Measurements from ENCODE around the gene RPS6KA2. TPM values are rescaled to one million over a fixed set of nuclear protein-coding genes. Genes with fewer than 3 reads are reported as not detected.

The RPS6KA2 gene
- total RNA-seq, 3 donors from 2014 or later (not counting 1 experiment from before 2014, with no cell fraction given) = 2.8 to 4.5 (median 2.9) TPM

DNA sequence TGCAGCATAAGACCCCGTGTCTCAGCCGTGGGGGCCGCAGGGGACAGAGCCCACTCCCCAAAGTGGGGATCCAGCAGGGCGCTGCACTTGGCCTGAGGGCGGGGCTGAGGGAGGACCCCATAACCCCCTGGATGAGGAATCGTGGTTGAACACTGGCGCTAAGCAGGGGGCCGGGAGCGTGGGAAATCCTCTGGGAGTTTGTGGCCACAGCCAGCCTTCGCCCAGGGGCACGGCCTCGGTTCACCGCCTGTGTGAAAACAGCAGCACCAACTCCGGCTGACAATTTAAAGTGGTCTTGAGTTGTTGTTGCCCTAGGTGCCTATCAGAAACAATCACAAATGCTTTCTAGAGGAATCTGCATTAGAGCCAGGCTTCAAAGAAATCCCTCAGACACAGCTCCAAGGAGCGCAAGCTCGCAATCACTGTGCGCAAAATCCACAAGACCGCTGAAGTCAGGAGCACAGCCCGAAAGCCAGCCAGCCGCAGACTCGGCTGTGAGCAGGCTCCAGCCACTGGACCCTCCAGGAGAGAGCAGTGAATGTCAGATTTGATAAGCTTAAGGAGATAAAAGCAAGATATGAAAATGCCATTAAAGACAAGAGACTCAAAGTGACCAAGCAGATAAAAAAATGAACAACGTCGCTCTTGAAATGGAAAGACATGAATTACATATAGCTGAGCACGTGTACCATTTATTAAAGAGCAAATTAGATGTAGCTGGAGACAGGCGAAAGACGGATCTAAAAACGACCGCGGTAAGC is 10.9 kb upstream of the RPS6KA2 start:
- Mint-ChIP-seq H3K4me3 (no peak overlapping the region), H3K9me3 (no peaks in the 10 kb centered on the region), H3K27me3 (ENCODE audit: low read depth in 2 of 2) (peaks cover 47 to 60% of the 10 kb centered on the region in 2 donors), H3K4me1 (peaks cover 10 to 11% of the 10 kb centered on the region in 2 donors), H3K36me3 (no peaks in the 10 kb centered on the region), H3K27ac (no peak overlapping the region)
- intact Hi-C loops (cut with micrococcal nuclease) = no loop called here
- 88% methylated on average over 29 of the region's 29 CpGs for WGBS (ENCODE audit: insufficient coverage)
- no peaks in the 10 kb centered on the region for H3K4me1 ChIP-seq (ENCODE audit: control insufficient read depth, insufficient read depth, low read length)
- TF ChIP-seq, protein P1, sequence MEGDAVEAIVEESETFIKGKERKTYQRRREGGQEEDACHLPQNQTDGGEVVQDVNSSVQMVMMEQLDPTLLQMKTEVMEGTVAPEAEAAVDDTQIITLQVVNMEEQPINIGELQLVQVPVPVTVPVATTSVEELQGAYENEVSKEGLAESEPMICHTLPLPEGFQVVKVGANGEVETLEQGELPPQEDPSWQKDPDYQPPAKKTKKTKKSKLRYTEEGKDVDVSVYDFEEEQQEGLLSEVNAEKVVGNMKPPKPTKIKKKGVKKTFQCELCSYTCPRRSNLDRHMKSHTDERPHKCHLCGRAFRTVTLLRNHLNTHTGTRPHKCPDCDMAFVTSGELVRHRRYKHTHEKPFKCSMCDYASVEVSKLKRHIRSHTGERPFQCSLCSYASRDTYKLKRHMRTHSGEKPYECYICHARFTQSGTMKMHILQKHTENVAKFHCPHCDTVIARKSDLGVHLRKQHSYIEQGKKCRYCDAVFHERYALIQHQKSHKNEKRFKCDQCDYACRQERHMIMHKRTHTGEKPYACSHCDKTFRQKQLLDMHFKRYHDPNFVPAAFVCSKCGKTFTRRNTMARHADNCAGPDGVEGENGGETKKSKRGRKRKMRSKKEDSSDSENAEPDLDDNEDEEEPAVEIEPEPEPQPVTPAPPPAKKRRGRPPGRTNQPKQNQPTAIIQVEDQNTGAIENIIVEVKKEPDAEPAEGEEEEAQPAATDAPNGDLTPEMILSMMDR (IDR thresholded peaks at IDR 0.05) = no peak
- H3K36me3 ChIP-seq (ENCODE audit: control insufficient read depth, insufficient read depth, low read length) = no peaks in the 10 kb centered on the region
- no peak overlapping the region for H3K4me3 ChIP-seq (ENCODE audit: low read length)
- H3K27ac ChIP-seq (ENCODE audit: low read length) = no peak overlapping the region
- H3K27me3 ChIP-seq (ENCODE audit: control insufficient read depth, insufficient read depth, low read length) = peaks cover 9% of the 10 kb centered on the region
- ATAC-seq (no peak), DNase-seq (no peak)
- H3K9me3 ChIP-seq (ENCODE audit: control insufficient read depth, insufficient read depth, low read length) = no peaks in the 10 kb centered on the region

DNA sequence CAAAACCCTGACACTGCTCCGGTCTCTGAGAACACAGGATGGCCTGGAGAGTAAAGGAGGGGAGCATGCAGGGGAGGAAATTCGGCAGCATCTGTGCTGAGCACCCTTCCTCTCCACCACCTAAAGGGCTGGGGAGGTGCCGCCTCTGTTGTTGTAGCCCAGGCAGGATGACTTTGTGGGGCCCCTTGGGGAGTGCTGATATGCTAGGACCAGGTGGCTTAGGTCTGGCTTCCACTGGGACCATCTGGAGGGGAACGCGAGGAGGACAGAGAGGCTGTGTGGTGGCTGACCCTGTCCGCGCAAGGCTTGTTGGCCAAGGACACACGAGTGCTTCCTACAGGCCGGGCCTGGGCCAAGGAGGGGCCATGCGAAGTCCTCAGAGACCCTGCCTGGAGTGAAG is 9.9 kb upstream of the RPS6KA2 start:
- Mint-ChIP-seq H3K4me1 (peaks cover 10 to 11% of the 10 kb centered on the region in 2 donors), H3K4me3 (no peak overlapping the region), H3K36me3 (no peaks in the 10 kb centered on the region), H3K27ac (no peak overlapping the region), H3K9me3 (no peaks in the 10 kb centered on the region), H3K27me3 (ENCODE audit: low read depth in 2 of 2) (peaks cover 50 to 61% of the 10 kb centered on the region in 2 donors)
- WGBS (ENCODE audit: insufficient coverage) = 87% methylated on average over 10 of the region's 10 CpGs
- TF ChIP-seq, protein P1 (IDR thresholded peaks at IDR 0.05) = no peak
- H3K9me3 ChIP-seq (ENCODE audit: control insufficient read depth, insufficient read depth, low read length) = no peaks in the 10 kb centered on the region
- no peaks in the 10 kb centered on the region for H3K4me1 ChIP-seq (ENCODE audit: control insufficient read depth, insufficient read depth, low read length)
- no peaks in the 10 kb centered on the region for H3K36me3 ChIP-seq (ENCODE audit: control insufficient read depth, insufficient read depth, low read length)
- DNase-seq (no peak), ATAC-seq (no peak)
- intact Hi-C loops (cut with micrococcal nuclease) = no loop called here
- no peak overlapping the region for H3K27ac ChIP-seq (ENCODE audit: low read length)
- H3K4me3 ChIP-seq (ENCODE audit: low read length) = no peak overlapping the region
- peaks cover 9% of the 10 kb centered on the region for H3K27me3 ChIP-seq (ENCODE audit: control insufficient read depth, insufficient read depth, low read length)

DNA sequence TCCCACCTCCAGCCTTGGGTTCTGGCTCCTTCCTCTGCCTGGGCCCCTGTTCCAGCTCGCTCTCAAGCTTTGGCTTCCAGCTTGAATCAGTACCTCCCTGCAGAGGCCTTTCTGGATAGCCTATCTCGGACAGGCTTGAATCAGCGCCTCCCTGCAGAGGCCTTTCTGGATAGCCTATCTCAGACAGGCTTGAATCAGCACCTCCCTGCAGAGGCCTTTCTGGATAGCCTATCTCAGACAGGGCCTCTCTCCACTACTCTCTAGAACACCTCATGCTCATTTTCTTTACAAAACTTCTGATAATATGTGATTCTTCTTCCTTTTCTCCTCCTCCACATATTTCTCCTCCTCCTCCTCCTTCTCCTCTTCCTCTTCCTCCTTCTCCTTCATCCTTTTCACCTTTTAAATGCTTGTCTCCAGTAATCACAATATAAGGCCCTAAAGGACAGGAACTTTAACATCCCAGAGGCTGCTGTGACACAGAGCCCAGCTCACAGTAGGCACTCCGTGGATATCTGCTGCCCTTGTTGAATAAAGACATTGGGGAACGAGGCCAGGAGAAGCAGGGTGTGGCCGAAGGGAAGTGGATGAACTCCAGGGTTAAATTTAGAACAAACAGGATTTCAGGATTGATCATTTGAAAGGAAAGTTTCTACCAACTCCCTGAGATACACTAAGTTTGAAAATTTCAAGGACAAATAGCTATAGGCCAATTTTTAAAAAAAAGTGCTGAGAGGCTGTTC is 9.3 kb upstream of the RPS6KA2 start:
- intact Hi-C loops (cut with micrococcal nuclease) = no loop called here
- H3K36me3 Mint-ChIP-seq = no peaks in the 10 kb centered on the region
- 90% methylated on average over 6 of the region's 6 CpGs for WGBS (ENCODE audit: insufficient coverage)
- H3K4me3 Mint-ChIP-seq = no peak overlapping the region
- H3K9me3 Mint-ChIP-seq = no peaks in the 10 kb centered on the region
- H3K27ac Mint-ChIP-seq = no peak overlapping the region
- H3K27me3 ChIP-seq (ENCODE audit: control insufficient read depth, insufficient read depth, low read length) = peaks cover 9% of the 10 kb centered on the region
- peaks cover 10 to 11% of the 10 kb centered on the region in 2 donors for H3K4me1 Mint-ChIP-seq
- ATAC-seq (no peak), DNase-seq (no peak)
- TF ChIP-seq, protein P1 (IDR thresholded peaks at IDR 0.05) = no peak
- no peak overlapping the region for H3K27ac ChIP-seq (ENCODE audit: low read length)
- peaks cover 52 to 61% of the 10 kb centered on the region in 2 donors for H3K27me3 Mint-ChIP-seq (ENCODE audit: low read depth in 2 of 2)
- no peaks in the 10 kb centered on the region for H3K9me3 ChIP-seq (ENCODE audit: control insufficient read depth, insufficient read depth, low read length)
- H3K36me3 ChIP-seq (ENCODE audit: control insufficient read depth, insufficient read depth, low read length) = no peaks in the 10 kb centered on the region
- no peak overlapping the region for H3K4me3 ChIP-seq (ENCODE audit: low read length)
- no peaks in the 10 kb centered on the region for H3K4me1 ChIP-seq (ENCODE audit: control insufficient read depth, insufficient read depth, low read length)

All from natural killer cell (primary cell).